HCT116 (cell line): ENCODE results near the gene PEX1. TPM values are rescaled to one million over a fixed set of nuclear protein-coding genes. Genes with fewer than 3 reads are reported as not detected.

Experiments used
- ATAC-seq: fragments of 200-7000 bp; cut with Tn5 transposase; 2 replicates; pipeline ENCODE4 v1.9.1; 2020; ENCODE audit warnings: mild to moderate bottlenecking, moderate library complexity
- BruUV-seq: library from RNA; stranded (reverse); fragments of 400-500 nt; replicated peaks from 2 replicates; lab custom pipeline; 2021; lab: Mats Ljungman, UMichigan
- CTCF ChIA-PET: fragments of 300-600 bp; sonication (Branson Sonifier 250); formaldehyde crosslinking; loops from one replicate; lab custom pipeline; 2021; ENCODE audit warnings: antibody characterized with exemption; lab: Charles Lee
- POLR2A ChIA-PET: fragments of 300-600, 350-600 bp; sonication (Branson Sonifier 250); formaldehyde crosslinking; loops from one replicate; lab custom pipeline; 2021; ENCODE audit warnings: antibody characterized with exemption; lab: Charles Lee
- RAD21 ChIA-PET, 2 experiments: fragments of 300-600 bp; sonication (Branson Sonifier 250); formaldehyde crosslinking; loops; one replicate each; lab custom pipeline; 2023; ENCODE audit warnings: low total read pairs in 2 of 2; ENCODE audit not compliant: uncharacterized antibody in 2 of 2, unreplicated experiment in 2 of 2, low non-redundant PET in 1 of 2; lab: Charles Lee
- DNase-seq: peaks from one replicate; pipeline ENCODE4 v3.0.0-alpha.2; 2010; ENCODE audit warnings: low read depth, low spot score
- H2AFZ ChIP-seq: fragments of 200-600 bp; shearing (Covaris generic), sonication (generic); 2 replicates; pipeline ENCODE4 v1.6.1; 2017; ENCODE audit warnings: low read depth, mixed run types, mixed read lengths, antibody characterized with exemption, low read length; ENCODE audit not compliant: poor library complexity, severe bottlenecking
- H3K27ac ChIP-seq: 2 replicates; pipeline ENCODE4 v1.5.1; 2012; ENCODE audit warnings: low read depth, low read length
- H3K27me3 ChIP-seq: fragments of 200-600 bp; sonication (generic); 2 replicates; pipeline ENCODE4 v1.6.1; 2016; ENCODE audit warnings: mixed run types, low read length, mixed read lengths; ENCODE audit not compliant: insufficient read depth
- H3K36me3 ChIP-seq, 2 experiments: fragments of 200-500 bp in 1 of 2; fragments of 200-600 bp in 1 of 2; sonication (Bioruptor generic) in 1 of 2; sonication (generic) in 1 of 2; 2 replicates each; pipeline versions ENCODE4 v1.5.1 to v1.6.1; 2014 to 2016; ENCODE audit warnings: low read length in 2 of 2, inconsistent platforms in 1 of 2, mixed read lengths in 1 of 2, mixed run types in 1 of 2; ENCODE audit not compliant: insufficient read depth in 2 of 2, control insufficient read depth in 1 of 2
- H3K4me1 ChIP-seq, 2 experiments: fragments of 200-600 bp in 1 of 2; sonication (generic) in 1 of 2; 2 replicates each; pipeline versions ENCODE4 v1.5.1 to v1.6.1; 2012 to 2017; ENCODE audit warnings: low read length in 2 of 2, inconsistent platforms in 1 of 2, mild to moderate bottlenecking in 1 of 2, mixed read lengths in 1 of 2, mixed run types in 1 of 2, moderate library complexity in 1 of 2; ENCODE audit not compliant: insufficient read depth in 2 of 2, control insufficient read depth in 1 of 2
- H3K4me2 ChIP-seq: fragments of 200-600 bp; sonication (generic); 2 replicates; pipeline ENCODE4 v1.6.1; 2017; ENCODE audit warnings: mixed run types, low read length, mixed read lengths
- H3K4me3 ChIP-seq, 2 experiments: fragments of 200-600 bp in 1 of 2; sonication (generic) in 1 of 2; replicated peaks in 1 of 2; 2 replicates each; pipeline ENCODE4 v1.5.1; 2011 to 2016; ENCODE audit warnings: low read length in 2 of 2, control low read depth in 1 of 2, low read depth in 1 of 2, mild to moderate bottlenecking in 1 of 2, mixed read lengths in 1 of 2, mixed run types in 1 of 2
- H3K79me2 ChIP-seq: fragments of 200-600 bp; sonication (generic); 2 replicates; pipeline ENCODE4 v1.6.1; 2017; ENCODE audit warnings: mild to moderate bottlenecking, mixed run types, low read length, moderate library complexity, mixed read lengths; ENCODE audit not compliant: insufficient read depth
- H3K9ac ChIP-seq: fragments of 200-600 bp; sonication (generic); 2 replicates; pipeline ENCODE4 v1.6.1; 2016; ENCODE audit warnings: low read length, mixed read lengths
- H3K9me2 ChIP-seq: fragments of 200-600 bp; sonication (generic), shearing (Covaris generic); 2 replicates; pipeline ENCODE4 v1.6.1; 2017; ENCODE audit warnings: mixed run types, mild to moderate bottlenecking, moderate library complexity; ENCODE audit not compliant: insufficient read depth
- H3K9me3 ChIP-seq, 2 experiments: fragments of 200-500 bp in 1 of 2; fragments of 200-600 bp in 1 of 2; sonication (Bioruptor generic) in 1 of 2; sonication (generic) in 1 of 2; 2 replicates each; pipeline ENCODE4 v1.6.1; 2014 to 2017; ENCODE audit warnings: low read length in 2 of 2, mixed read lengths in 2 of 2, inconsistent platforms in 1 of 2, low read depth in 1 of 2, mild to moderate bottlenecking in 1 of 2, mixed run types in 1 of 2, moderate library complexity in 1 of 2; ENCODE audit not compliant: control insufficient read depth in 1 of 2, insufficient read depth in 1 of 2
- H4K20me1 ChIP-seq: fragments of 200-600 bp; sonication (generic), shearing (Covaris generic); 2 replicates; pipeline ENCODE4 v1.6.1; 2017; ENCODE audit warnings: mixed run types, mild to moderate bottlenecking, moderate library complexity; ENCODE audit not compliant: insufficient read depth
- CBX3 ChIP-seq: IDR thresholded peaks from 2 replicates; pipeline ENCODE4 v1.6.1; 2012; ENCODE audit warnings: low read depth
- EGR1 ChIP-seq: IDR thresholded peaks from 2 replicates; pipeline ENCODE4 v1.6.1; 2012; ENCODE audit warnings: low read depth
- ELF1 ChIP-seq: IDR thresholded peaks from 2 replicates; pipeline ENCODE4 v1.6.1; 2012; ENCODE audit warnings: low read depth, borderline replicate concordance
- EZH2 ChIP-seq: fragments of 200-600 bp; sonication (generic); IDR thresholded peaks from 2 replicates; pipeline ENCODE4 v1.6.1; 2017; ENCODE audit warnings: antibody characterized with exemption, mixed run types
- FOSL1 ChIP-seq: IDR thresholded peaks from 2 replicates; pipeline ENCODE4 v1.6.1; 2012; ENCODE audit warnings: low read depth
- SIN3A ChIP-seq: IDR thresholded peaks from 2 replicates; pipeline ENCODE4 v1.6.1; 2012; ENCODE audit warnings: low read depth
- YY1 ChIP-seq: IDR thresholded peaks from 2 replicates; pipeline ENCODE4 v1.6.1; 2011; ENCODE audit warnings: low read length, low read depth, moderate library complexity, mild to moderate bottlenecking; ENCODE audit not compliant: insufficient replicate concordance; ENCODE audit errors: extremely low read depth
- ZFX ChIP-seq: fragments of 450-650 bp; IDR thresholded peaks from 2 replicates; pipeline ENCODE4 v1.6.1; 2017
- ZNF274 ChIP-seq: fragments of 200-500 bp; sonication (Bioruptor generic); IDR thresholded peaks from 2 replicates; pipeline ENCODE4 v1.6.1; 2014; ENCODE audit warnings: mild to moderate bottlenecking, low read depth, low read length, inconsistent platforms
- intact Hi-C: fragments of 100-400 bp; cut with micrococcal nuclease; formaldehyde crosslinking; loops from 2 replicates; pipeline ENCODE4 v1.10.0; 2022
- total RNA-seq: library from RNA; stranded (reverse); gene quantifications from one replicate; pipeline ENCODE4 v1.2.1, GENCODE V29; 2021; ENCODE audit not compliant: unreplicated experiment
- TF ChIP-seq, protein P1 (sequence below), 3 experiments: fragments of 200-600 bp in 1 of 3; sonication (generic) in 1 of 3; IDR thresholded peaks in 2 of 3; conservative IDR thresholded peaks in 1 of 3; 2 replicates each; pipeline ENCODE4 v1.5.1; 2012 to 2017; ENCODE audit warnings: low read depth in 2 of 3, low read length in 2 of 3, antibody characterized with exemption in 1 of 3, borderline replicate concordance in 1 of 3, control low read depth in 1 of 3, mild to moderate bottlenecking in 1 of 3, mixed read lengths in 1 of 3, mixed run types in 1 of 3, moderate library complexity in 1 of 3; ENCODE audit not compliant: insufficient read depth in 1 of 3
- TF ChIP-seq, protein P2 (sequence below): IDR thresholded peaks from 2 replicates; pipeline ENCODE4 v1.6.1; 2011; ENCODE audit warnings: mild to moderate bottlenecking, low read length, moderate library complexity; ENCODE audit not compliant: insufficient replicate concordance; ENCODE audit errors: extremely low read depth

PEX1 gene
- total RNA-seq, 1 experiment from 2014 or later = 13.1 TPM

DNA sequence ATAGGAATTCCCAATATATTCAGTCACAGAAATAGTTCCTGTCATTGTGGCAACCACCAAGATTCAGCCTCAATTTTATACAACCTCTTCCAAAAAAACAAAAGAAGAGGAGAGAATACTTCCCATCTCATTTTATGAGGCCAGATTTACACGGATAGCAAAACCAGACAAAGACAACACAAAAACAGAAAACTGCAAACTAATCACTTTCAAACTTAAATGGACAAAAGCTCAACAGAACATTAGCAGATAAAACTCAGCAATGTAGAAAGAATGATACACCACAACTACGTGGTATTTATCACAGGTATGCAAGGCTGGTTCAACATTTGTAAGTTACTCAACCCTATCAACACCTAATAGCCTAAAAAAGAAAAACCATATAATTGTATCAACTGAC is 22.0 kb downstream of the PEX1 start (continued):
- TF ChIP-seq, protein P1, sequence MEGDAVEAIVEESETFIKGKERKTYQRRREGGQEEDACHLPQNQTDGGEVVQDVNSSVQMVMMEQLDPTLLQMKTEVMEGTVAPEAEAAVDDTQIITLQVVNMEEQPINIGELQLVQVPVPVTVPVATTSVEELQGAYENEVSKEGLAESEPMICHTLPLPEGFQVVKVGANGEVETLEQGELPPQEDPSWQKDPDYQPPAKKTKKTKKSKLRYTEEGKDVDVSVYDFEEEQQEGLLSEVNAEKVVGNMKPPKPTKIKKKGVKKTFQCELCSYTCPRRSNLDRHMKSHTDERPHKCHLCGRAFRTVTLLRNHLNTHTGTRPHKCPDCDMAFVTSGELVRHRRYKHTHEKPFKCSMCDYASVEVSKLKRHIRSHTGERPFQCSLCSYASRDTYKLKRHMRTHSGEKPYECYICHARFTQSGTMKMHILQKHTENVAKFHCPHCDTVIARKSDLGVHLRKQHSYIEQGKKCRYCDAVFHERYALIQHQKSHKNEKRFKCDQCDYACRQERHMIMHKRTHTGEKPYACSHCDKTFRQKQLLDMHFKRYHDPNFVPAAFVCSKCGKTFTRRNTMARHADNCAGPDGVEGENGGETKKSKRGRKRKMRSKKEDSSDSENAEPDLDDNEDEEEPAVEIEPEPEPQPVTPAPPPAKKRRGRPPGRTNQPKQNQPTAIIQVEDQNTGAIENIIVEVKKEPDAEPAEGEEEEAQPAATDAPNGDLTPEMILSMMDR (IDR thresholded peaks at IDR 0.05 in 2 of 3, conservative IDR thresholded peaks at IDR 0.05 in 1 of 3; ENCODE audit: borderline replicate concordance in 1 of 3, insufficient read depth in 1 of 3, low read depth in 2 of 3, low read length in 2 of 3) = no peak

DNA sequence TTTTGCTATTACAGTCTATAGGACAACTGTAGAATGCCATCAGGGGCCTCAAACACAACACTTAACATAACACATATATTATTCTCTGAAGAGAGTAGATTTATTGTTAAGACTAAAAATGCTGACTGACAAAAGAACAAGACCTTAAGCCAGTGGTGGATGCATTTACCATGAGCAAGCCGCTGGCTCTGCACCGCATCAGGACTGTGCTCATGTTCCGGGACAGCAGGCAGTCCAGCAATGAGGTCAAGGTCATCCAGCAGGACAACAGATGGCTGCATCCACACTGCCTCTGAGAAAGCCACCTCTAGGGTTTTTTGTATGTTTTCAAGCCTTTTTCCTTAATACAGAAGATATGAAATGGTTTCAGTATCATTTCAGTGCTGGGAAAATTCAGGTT is 23.8 kb downstream of the PEX1 start:
- no peak for TF ChIP-seq EGR1
- TF ChIP-seq CBX3 = no peak
- TF ChIP-seq EZH2 = no peak
- TF ChIP-seq, protein P1 (IDR thresholded peaks at IDR 0.05 in 2 of 3, conservative IDR thresholded peaks at IDR 0.05 in 1 of 3; ENCODE audit: borderline replicate concordance in 1 of 3, insufficient read depth in 1 of 3, low read depth in 2 of 3, low read length in 2 of 3) = no peak
- no peak for TF ChIP-seq ZNF274
- TF ChIP-seq FOSL1 = no peak
- no peak for TF ChIP-seq ELF1
- TF ChIP-seq, protein P2, sequence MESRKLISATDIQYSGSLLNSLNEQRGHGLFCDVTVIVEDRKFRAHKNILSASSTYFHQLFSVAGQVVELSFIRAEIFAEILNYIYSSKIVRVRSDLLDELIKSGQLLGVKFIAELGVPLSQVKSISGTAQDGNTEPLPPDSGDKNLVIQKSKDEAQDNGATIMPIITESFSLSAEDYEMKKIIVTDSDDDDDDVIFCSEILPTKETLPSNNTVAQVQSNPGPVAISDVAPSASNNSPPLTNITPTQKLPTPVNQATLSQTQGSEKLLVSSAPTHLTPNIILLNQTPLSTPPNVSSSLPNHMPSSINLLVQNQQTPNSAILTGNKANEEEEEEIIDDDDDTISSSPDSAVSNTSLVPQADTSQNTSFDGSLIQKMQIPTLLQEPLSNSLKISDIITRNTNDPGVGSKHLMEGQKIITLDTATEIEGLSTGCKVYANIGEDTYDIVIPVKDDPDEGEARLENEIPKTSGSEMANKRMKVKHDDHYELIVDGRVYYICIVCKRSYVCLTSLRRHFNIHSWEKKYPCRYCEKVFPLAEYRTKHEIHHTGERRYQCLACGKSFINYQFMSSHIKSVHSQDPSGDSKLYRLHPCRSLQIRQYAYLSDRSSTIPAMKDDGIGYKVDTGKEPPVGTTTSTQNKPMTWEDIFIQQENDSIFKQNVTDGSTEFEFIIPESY = no peak
- TF ChIP-seq ZFX = no peak
- no peak for TF ChIP-seq YY1
- TF ChIP-seq SIN3A = no peak
- POLR2A ChIA-PET = no interaction called here
- no peaks in the 10 kb centered on the region for H3K4me1 ChIP-seq

More for the DNA sequence above, 23.8 kb downstream of the PEX1 start:
- no peaks in the 10 kb centered on the region for H3K27me3 ChIP-seq
- no peaks in the 10 kb centered on the region for H3K79me2 ChIP-seq
- H3K9me3 ChIP-seq = no peaks in the 10 kb centered on the region
- CTCF ChIA-PET = no interaction called here
- H3K9ac ChIP-seq = no peak overlapping the region
- no peak for ATAC-seq
- H3K36me3 ChIP-seq = peaks cover 0 to 26% of the 10 kb centered on the region in 2 experiments; a peak in 2 of 4 replicates
- no peak overlapping the region for H3K4me3 ChIP-seq
- H3K4me2 ChIP-seq = no peak overlapping the region
- no TSS peak for BruUV-seq
- no peaks in the 10 kb centered on the region for H3K9me2 ChIP-seq
- H4K20me1 ChIP-seq = no peaks in the 10 kb centered on the region
- RAD21 ChIA-PET = no interaction called here
- intact Hi-C loops = no loop called here
- no peak overlapping the region for H2AFZ ChIP-seq
- H3K27ac ChIP-seq = no peak overlapping the region
- no peak for DNase-seq
